ENCODE results near the gene RALGPS1. TPM values are rescaled to one million over a fixed set of nuclear protein-coding genes. Genes with fewer than 3 reads are reported as not detected.

RALGPS1 gene
- total RNA-seq, 1 donor: 8.2 TPM

GRCh38 chr9:127033061-127033460, 118.5 kb downstream of the RALGPS1 start:
- H3K4me1 ChIP-seq (ENCODE audit: insufficient read depth, low read length): no peaks in the 10 kb centered on the region
- H3K4me3 ChIP-seq (ENCODE audit: low read length): no peak overlapping the region
- no peaks in the 10 kb centered on the region for H3K9me3 ChIP-seq (ENCODE audit: low read depth, low read length)
- H3K27me3 ChIP-seq (ENCODE audit: insufficient read depth, low read length): no peaks in the 10 kb centered on the region

GRCh38 chr9:127033789-127034188, 119.2 kb downstream of the RALGPS1 start:
- H3K4me1 ChIP-seq (ENCODE audit: insufficient read depth, low read length): no peaks in the 10 kb centered on the region
- H3K27me3 ChIP-seq (ENCODE audit: insufficient read depth, low read length): no peaks in the 10 kb centered on the region
- H3K4me3 ChIP-seq (ENCODE audit: low read length): no peak overlapping the region
- no peaks in the 10 kb centered on the region for H3K9me3 ChIP-seq (ENCODE audit: low read depth, low read length)

DNA sequence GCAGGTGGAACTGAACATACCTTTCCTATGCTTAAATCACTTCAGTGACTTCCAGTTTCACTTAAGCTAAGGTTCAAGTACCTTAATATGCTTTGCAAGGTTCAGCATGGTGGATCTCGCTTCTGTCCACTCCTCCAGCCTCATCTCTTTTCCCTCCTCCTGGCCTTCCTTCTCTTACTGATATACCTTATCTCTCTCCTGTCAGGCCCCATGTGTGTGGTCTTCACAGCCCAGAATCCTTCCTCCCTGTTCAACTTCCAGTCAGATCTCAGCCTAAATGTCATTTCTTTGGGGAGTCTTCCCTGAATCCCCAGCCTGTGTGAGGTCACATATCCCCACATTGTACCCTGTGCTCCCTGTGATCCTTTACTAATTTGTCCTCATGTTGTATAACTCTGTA, 120.1 kb downstream of the RALGPS1 start:
- Histone ChIP-seq H3K9me3 (ENCODE audit: low read depth, low read length) (no peaks in the 10 kb centered on the region), H3K27me3 (ENCODE audit: insufficient read depth, low read length) (no peaks in the 10 kb centered on the region), H3K4me1 (ENCODE audit: insufficient read depth, low read length) (no peaks in the 10 kb centered on the region), H3K4me3 (ENCODE audit: low read length) (no peak overlapping the region)

DNA sequence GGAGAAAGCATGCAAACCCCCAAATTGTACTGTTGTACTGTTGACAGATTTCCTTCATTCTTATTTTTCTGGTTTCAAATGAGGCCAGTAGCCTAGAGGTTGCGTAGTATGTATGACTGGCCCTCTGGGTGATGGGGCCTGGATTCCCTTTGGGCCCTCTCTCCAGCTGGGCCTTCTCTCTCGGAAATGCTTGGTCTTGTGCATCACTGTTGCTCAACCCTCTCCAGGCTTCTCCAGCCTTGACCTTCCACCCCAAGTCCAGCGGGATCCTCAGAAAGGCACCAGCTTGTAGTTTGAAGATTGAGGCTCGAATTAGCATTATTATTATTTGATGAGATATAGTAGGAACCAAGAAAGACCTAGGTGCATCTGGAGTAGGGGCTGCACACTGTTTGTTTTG, 120.8 kb downstream of the RALGPS1 start:
- H3K9me3 ChIP-seq (ENCODE audit: low read depth, low read length): no peaks in the 10 kb centered on the region
- no peaks in the 10 kb centered on the region for H3K4me1 ChIP-seq (ENCODE audit: insufficient read depth, low read length)
- no peaks in the 10 kb centered on the region for H3K27me3 ChIP-seq (ENCODE audit: insufficient read depth, low read length)
- no peak overlapping the region for H3K4me3 ChIP-seq (ENCODE audit: low read length)

DNA sequence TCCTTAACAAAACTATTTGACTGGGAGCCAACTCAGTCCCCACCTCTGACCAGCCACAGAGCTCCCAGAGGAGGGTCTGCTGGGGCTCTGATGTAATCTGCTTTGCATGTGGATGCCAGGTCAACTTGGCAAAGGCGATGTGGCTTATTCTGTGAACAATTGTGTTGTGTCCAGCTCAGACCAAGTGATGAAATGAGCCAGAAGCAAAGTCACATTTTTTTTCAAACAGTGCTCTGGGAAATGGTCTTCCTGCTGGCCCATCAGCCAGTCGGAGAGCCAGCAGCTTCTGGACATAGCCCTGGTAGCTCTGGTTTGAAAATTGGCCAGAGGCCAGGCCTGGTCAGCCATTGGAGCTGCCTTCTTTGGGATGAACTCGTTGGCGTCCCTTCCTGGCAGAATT, 121.4 kb downstream of the RALGPS1 start:
- H3K4me1 ChIP-seq (ENCODE audit: insufficient read depth, low read length): no peaks in the 10 kb centered on the region
- H3K9me3 ChIP-seq (ENCODE audit: low read depth, low read length): no peaks in the 10 kb centered on the region
- no peaks in the 10 kb centered on the region for H3K27me3 ChIP-seq (ENCODE audit: insufficient read depth, low read length)

GRCh38 chr9:127036437-127036836, 121.9 kb downstream of the RALGPS1 start:
- no peaks in the 10 kb centered on the region for H3K9me3 ChIP-seq (ENCODE audit: low read depth, low read length)
- H3K4me1 ChIP-seq (ENCODE audit: insufficient read depth, low read length): no peaks in the 10 kb centered on the region
- no peak overlapping the region for H3K4me3 ChIP-seq (ENCODE audit: low read length)
- no peaks in the 10 kb centered on the region for H3K27me3 ChIP-seq (ENCODE audit: insufficient read depth, low read length)

More for the DNA sequence above, 121.4 kb downstream of the RALGPS1 start:
- no peak overlapping the region for H3K4me3 ChIP-seq (ENCODE audit: low read length)

GRCh38 chr9:127038531-127038930, 123.9 kb downstream of the RALGPS1 start:
- Histone ChIP-seq H3K4me3 (ENCODE audit: low read length) (no peak overlapping the region), H3K4me1 (ENCODE audit: insufficient read depth, low read length) (no peaks in the 10 kb centered on the region), H3K9me3 (ENCODE audit: low read depth, low read length) (no peaks in the 10 kb centered on the region)

GRCh38 chr9:127039492-127039891, 124.9 kb downstream of the RALGPS1 start:
- H3K27me3 ChIP-seq (ENCODE audit: insufficient read depth, low read length): no peaks in the 10 kb centered on the region
- H3K9me3 ChIP-seq (ENCODE audit: low read depth, low read length): no peaks in the 10 kb centered on the region
- no peak overlapping the region for H3K4me3 ChIP-seq (ENCODE audit: low read length)
- no peaks in the 10 kb centered on the region for H3K4me1 ChIP-seq (ENCODE audit: insufficient read depth, low read length)

More at GRCh38 chr9:127038531-127038930, 123.9 kb downstream of the RALGPS1 start:
- no peaks in the 10 kb centered on the region for H3K27me3 ChIP-seq (ENCODE audit: insufficient read depth, low read length)

GRCh38 chr9:127045148-127045547, 130.6 kb downstream of the RALGPS1 start:
- Histone ChIP-seq H3K9me3 (ENCODE audit: low read depth, low read length) (no peaks in the 10 kb centered on the region), H3K4me3 (ENCODE audit: low read length) (no peak overlapping the region), H3K27me3 (ENCODE audit: insufficient read depth, low read length) (no peaks in the 10 kb centered on the region), H3K4me1 (ENCODE audit: insufficient read depth, low read length) (peaks cover 16% of the 10 kb centered on the region)

- peaks cover 16% of the 10 kb centered on the region for H3K4me1 ChIP-seq (ENCODE audit: insufficient read depth, low read length)
- H3K9me3 ChIP-seq (ENCODE audit: low read depth, low read length): no peaks in the 10 kb centered on the region
- no peak overlapping the region for H3K4me3 ChIP-seq (ENCODE audit: low read length)
- H3K27me3 ChIP-seq (ENCODE audit: insufficient read depth, low read length): no peaks in the 10 kb centered on the region
Observed at GRCh38 chr9:127047971-127048370, 133.4 kb downstream of the RALGPS1 start.

GRCh38 chr9:127049044-127049443, 134.5 kb downstream of the RALGPS1 start:
- Histone ChIP-seq H3K4me3 (ENCODE audit: low read length) (no peak overlapping the region), H3K9me3 (ENCODE audit: low read depth, low read length) (no peaks in the 10 kb centered on the region), H3K27me3 (ENCODE audit: insufficient read depth, low read length) (no peaks in the 10 kb centered on the region), H3K4me1 (ENCODE audit: insufficient read depth, low read length) (peaks cover 16% of the 10 kb centered on the region)

DNA sequence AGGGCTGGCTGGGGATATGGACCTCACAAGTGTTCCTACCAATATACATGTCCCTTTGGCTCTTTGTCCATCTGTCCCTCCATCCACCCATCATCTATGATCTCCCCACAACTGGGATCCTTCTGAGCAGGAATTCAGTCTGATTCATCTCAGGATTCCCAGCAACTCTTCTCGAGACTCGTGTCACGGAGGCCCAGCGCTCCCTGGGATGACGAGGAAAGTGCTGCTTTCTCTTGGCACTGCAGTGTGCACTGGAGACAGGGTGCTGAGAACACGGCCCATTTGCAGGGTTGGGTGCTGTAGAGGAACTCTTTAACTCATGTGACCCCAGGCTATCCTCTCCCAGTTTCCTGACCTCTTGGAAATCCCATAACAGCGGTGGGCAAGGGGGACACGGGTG, 135.0 kb downstream of the RALGPS1 start:
- Histone ChIP-seq H3K4me3 (ENCODE audit: low read length) (no peak overlapping the region), H3K27me3 (ENCODE audit: insufficient read depth, low read length) (no peaks in the 10 kb centered on the region), H3K4me1 (ENCODE audit: insufficient read depth, low read length) (peaks cover 16% of the 10 kb centered on the region), H3K9me3 (ENCODE audit: low read depth, low read length) (no peaks in the 10 kb centered on the region)

DNA sequence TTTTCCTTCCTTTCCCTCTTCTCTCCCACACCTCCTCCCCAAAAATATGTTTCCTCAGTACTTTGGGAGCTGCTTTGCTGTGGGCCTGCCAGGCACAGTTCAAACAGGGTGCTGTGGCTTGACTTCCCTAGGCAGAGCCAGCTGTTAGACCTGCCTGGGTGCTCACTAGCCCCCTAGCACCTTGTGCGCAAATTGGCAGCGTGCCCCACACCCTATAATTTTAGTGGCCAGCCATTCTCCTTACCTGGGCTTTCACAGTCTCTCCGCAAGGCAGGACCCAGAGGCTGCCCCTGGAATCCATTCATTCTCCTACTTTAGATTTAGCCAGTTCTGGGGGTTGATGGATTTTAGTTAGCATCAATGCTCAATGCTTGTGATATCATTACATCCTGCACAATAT, 135.6 kb downstream of the RALGPS1 start:
- H3K4me3 ChIP-seq (ENCODE audit: low read length): no peak overlapping the region
- H3K4me1 ChIP-seq (ENCODE audit: insufficient read depth, low read length): peaks cover 16% of the 10 kb centered on the region
- H3K9me3 ChIP-seq (ENCODE audit: low read depth, low read length): no peaks in the 10 kb centered on the region
- H3K27me3 ChIP-seq (ENCODE audit: insufficient read depth, low read length): no peaks in the 10 kb centered on the region

GRCh38 chr9:127050591-127051001, 136.0 kb downstream of the RALGPS1 start:
- Histone ChIP-seq H3K27me3 (ENCODE audit: insufficient read depth, low read length) (no peaks in the 10 kb centered on the region), H3K4me3 (ENCODE audit: low read length) (no peak overlapping the region), H3K9me3 (ENCODE audit: low read depth, low read length) (no peaks in the 10 kb centered on the region), H3K4me1 (ENCODE audit: insufficient read depth, low read length) (peaks cover 16% of the 10 kb centered on the region)

DNA sequence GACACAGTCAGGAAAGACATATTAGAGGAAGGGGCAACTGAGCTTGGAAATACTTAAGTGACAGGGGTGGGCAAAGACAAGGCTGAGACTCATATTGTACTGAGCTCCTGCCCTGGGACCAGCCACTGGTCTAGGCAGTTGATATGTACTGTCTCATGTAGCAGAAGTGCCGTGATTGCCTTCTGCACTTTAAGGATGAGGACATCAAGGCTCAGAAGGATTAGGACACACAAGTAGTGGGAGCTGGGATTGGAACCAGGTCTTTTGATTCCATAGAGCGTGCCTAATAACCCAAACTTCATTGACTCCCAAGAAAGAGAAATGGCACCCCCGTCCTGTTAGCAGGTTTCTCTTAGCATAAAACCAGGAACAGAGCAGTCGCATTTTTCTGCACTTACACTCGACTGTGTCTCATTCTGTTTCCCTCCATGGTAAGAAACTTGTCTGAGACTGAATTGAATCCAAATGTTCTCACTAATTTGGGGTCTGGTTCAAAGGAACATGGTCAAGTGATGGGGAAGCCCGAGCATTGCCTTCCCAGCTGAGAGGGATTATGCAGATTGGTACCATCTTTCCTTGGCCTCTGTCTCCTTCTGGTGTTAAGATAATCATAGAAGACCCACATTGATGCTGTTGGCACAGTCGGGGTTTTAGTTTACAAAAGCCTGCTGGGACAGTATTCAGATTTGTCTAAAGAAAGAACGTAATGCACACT, 137.5 kb downstream of the RALGPS1 start:
- H3K9me3 ChIP-seq (ENCODE audit: low read depth, low read length): no peaks in the 10 kb centered on the region

More for the DNA sequence above, 137.5 kb downstream of the RALGPS1 start:
- Histone ChIP-seq H3K27me3 (ENCODE audit: insufficient read depth, low read length) (no peaks in the 10 kb centered on the region), H3K4me1 (ENCODE audit: insufficient read depth, low read length) (peaks cover 16% of the 10 kb centered on the region), H3K4me3 (ENCODE audit: low read length) (no peak overlapping the region)

Measured in mononuclear cell (primary cell).